Mesodermal cell (in vitro differentiated cells): Measurements from ENCODE around the gene DPYSL3.

Experiments
- H3K27ac ChIP-seq: 2 replicates; pipeline ENCODE4 v1.7.0; 2013; ENCODE audit warnings: mild to moderate bottlenecking, low read depth, low read length, moderate library complexity; ENCODE audit not compliant: severe bottlenecking
- H3K36me3 ChIP-seq: 2 replicates; pipeline ENCODE4 v1.7.1; 2013; ENCODE audit warnings: mild to moderate bottlenecking, low read length, moderate library complexity; ENCODE audit not compliant: control insufficient read depth, insufficient read depth
- H3K4me1 ChIP-seq: one replicate; pipeline ENCODE4 v1.7.1; 2013; ENCODE audit warnings: mild to moderate bottlenecking, low read length; ENCODE audit not compliant: insufficient read depth, control insufficient read depth, poor library complexity, severe bottlenecking
- H3K4me3 ChIP-seq: 2 replicates; pipeline ENCODE4 v1.7.0; 2013; ENCODE audit warnings: low read length, control low read depth, mild to moderate bottlenecking; ENCODE audit not compliant: insufficient read depth, poor library complexity, severe bottlenecking; ENCODE audit errors: extremely low read depth
- H3K9me3 ChIP-seq: 2 replicates; pipeline ENCODE4 v1.7.1; 2013; ENCODE audit warnings: mild to moderate bottlenecking, low read length, moderate library complexity; ENCODE audit not compliant: control insufficient read depth
- WGBS, 2 experiments: methylation state at CpG; one replicate each; pipeline ENCODE4 v1.1.5; 2013; ENCODE audit warnings: missing lambda C conversion rate in 2 of 2; ENCODE audit not compliant: insufficient coverage in 2 of 2; 5-methylcytosine and 5-hydroxymethylcytosine counted together

The DPYSL3 gene

GRCh38 chr5:147472664-147473475 is 37.0 kb downstream of the DPYSL3 start:
- Histone ChIP-seq H3K4me1 (no peaks in the 10 kb centered on the region), H3K4me3 (no peak overlapping the region), H3K27ac (no peak overlapping the region), H3K36me3 (no peaks in the 10 kb centered on the region), H3K9me3 (no peaks in the 10 kb centered on the region)
- WGBS, 2 experiments: 89 to 91% methylated on average over 3 of the region's 4 CpGs

GRCh38 chr5:147467973-147468508 is 41.8 kb downstream of the DPYSL3 start:
- no peak overlapping the region for H3K4me3 ChIP-seq
- H3K27ac ChIP-seq: no peak overlapping the region
- 70% methylated on average over 1 of the region's 1 CpG; no CpG with 5 or more reads in 1 of the 2 experiments for WGBS, 2 experiments
- H3K4me1 ChIP-seq: peaks cover 4% of the 10 kb centered on the region
- no peaks in the 10 kb centered on the region for H3K9me3 ChIP-seq
- no peaks in the 10 kb centered on the region for H3K36me3 ChIP-seq

- 85 to 89% methylated on average over 4 to 6 of the region's 6 CpGs for WGBS, 2 experiments
- Histone ChIP-seq H3K4me1 (peaks cover 4% of the 10 kb centered on the region), H3K9me3 (peaks cover 5% of the 10 kb centered on the region), H3K27ac (no peak overlapping the region), H3K36me3 (no peaks in the 10 kb centered on the region), H3K4me3 (no peak overlapping the region)
Observed at GRCh38 chr5:147466360-147466980, 43.4 kb downstream of the DPYSL3 start.

- WGBS, 2 experiments: no CpG with 5 or more reads among the region's 3 CpGs
- Histone ChIP-seq H3K36me3 (no peaks in the 10 kb centered on the region), H3K27ac (no peak overlapping the region), H3K9me3 (peaks cover 10% of the 10 kb centered on the region), H3K4me1 (peaks cover 4% of the 10 kb centered on the region), H3K4me3 (no peak overlapping the region)
Observed at GRCh38 chr5:147465747-147466146, 44.1 kb downstream of the DPYSL3 start.

- peaks cover 4% of the 10 kb centered on the region for H3K4me1 ChIP-seq
- 73 to 78% methylated on average over 4 to 5 of the region's 5 CpGs for WGBS, 2 experiments
- H3K9me3 ChIP-seq: peaks cover 13% of the 10 kb centered on the region
Observed at GRCh38 chr5:147464211-147464610, 45.7 kb downstream of the DPYSL3 start.

GRCh38 chr5:147461915-147462314 is 48.0 kb downstream of the DPYSL3 start:
- no peaks in the 10 kb centered on the region for H3K36me3 ChIP-seq
- no CpG with 5 or more reads among the region's 1 CpG for WGBS, 2 experiments
- no peak overlapping the region for H3K27ac ChIP-seq
- no peak overlapping the region for H3K4me3 ChIP-seq
- H3K4me1 ChIP-seq: peaks cover 4% of the 10 kb centered on the region
- H3K9me3 ChIP-seq: peaks cover 13% of the 10 kb centered on the region

More at GRCh38 chr5:147464211-147464610, 45.7 kb downstream of the DPYSL3 start:
- Histone ChIP-seq H3K4me3 (no peak overlapping the region), H3K27ac (no peak overlapping the region), H3K36me3 (no peaks in the 10 kb centered on the region)

- Histone ChIP-seq H3K4me3 (no peak overlapping the region), H3K27ac (no peak overlapping the region), H3K36me3 (no peaks in the 10 kb centered on the region), H3K4me1 (peaks cover 4% of the 10 kb centered on the region), H3K9me3 (peaks cover 13% of the 10 kb centered on the region)
- 97 to 100% methylated on average over 2 of the region's 2 CpGs for WGBS, 2 experiments
Observed at GRCh38 chr5:147460380-147460779, 49.5 kb downstream of the DPYSL3 start.

- 93 to 100% methylated on average over 2 of the region's 3 CpGs for WGBS, 2 experiments
- Histone ChIP-seq H3K4me1 (peaks cover 16% of the 10 kb centered on the region), H3K4me3 (no peak overlapping the region), H3K9me3 (peaks cover 13% of the 10 kb centered on the region), H3K27ac (no peak overlapping the region), H3K36me3 (no peaks in the 10 kb centered on the region)
Observed at GRCh38 chr5:147458581-147458980, 51.3 kb downstream of the DPYSL3 start.

GRCh38 chr5:147455822-147456450 is 53.9 kb downstream of the DPYSL3 start:
- Histone ChIP-seq H3K9me3 (peaks cover 5% of the 10 kb centered on the region), H3K36me3 (no peaks in the 10 kb centered on the region), H3K4me1 (peaks cover 16% of the 10 kb centered on the region), H3K27ac (no peak overlapping the region), H3K4me3 (no peak overlapping the region)
- 78% methylated on average over 1 of the region's 1 CpG for WGBS, 2 experiments

- Histone ChIP-seq H3K4me1 (peaks cover 16% of the 10 kb centered on the region), H3K4me3 (no peak overlapping the region), H3K27ac (no peak overlapping the region), H3K9me3 (no peaks in the 10 kb centered on the region), H3K36me3 (no peaks in the 10 kb centered on the region)
- WGBS, 2 experiments: 73 to 100% methylated on average over 1 to 5 of the region's 10 CpGs
Observed at GRCh38 chr5:147454996-147455677, 54.7 kb downstream of the DPYSL3 start.
